ENCODE measurements around the gene LRCOL1. TPM values are rescaled to one million over a fixed set of nuclear protein-coding genes. Genes with fewer than 3 reads are reported as not detected.

Gene LRCOL1
- total RNA-seq, 6 experiments from 2014 or later = 0.61 to 13.1 (median 6.8) TPM

GRCh38 chr12:132592282-132592970 is 18.0 kb downstream of the LRCOL1 start:
- no peak overlapping the region for H3K4me3 ChIP-seq
- H3K27me3 ChIP-seq = no peaks in the 10 kb centered on the region
- 87% methylated on average over 11 of the region's 38 CpGs for WGBS (ENCODE audit: insufficient coverage, low coverage, low lambda C conversion rate, missing lambda C conversion rate)
- no peaks in the 10 kb centered on the region for H3K9me3 ChIP-seq
- H3K36me3 ChIP-seq = no peaks in the 10 kb centered on the region
- DNase-seq (no peak), ATAC-seq (no peak)
- intact Hi-C loops (cut with DNase I) = no loop called here
- no peaks in the 10 kb centered on the region for H3K4me1 ChIP-seq
- no peak overlapping the region for H3K27ac ChIP-seq
- TF ChIP-seq POLR2A (IDR thresholded peaks at IDR 0.05) (no peak), CTCF (IDR thresholded peaks at IDR 0.05) (no peak)

- no peak overlapping the region for H3K27ac ChIP-seq
- no peak for ATAC-seq
- TF ChIP-seq POLR2A (IDR thresholded peaks at IDR 0.05) (no peak), CTCF (IDR thresholded peaks at IDR 0.05) (no peak)
- intact Hi-C loops (cut with DNase I) = no loop called here
- H3K9me3 ChIP-seq = no peaks in the 10 kb centered on the region
- no peaks in the 10 kb centered on the region for H3K27me3 ChIP-seq
- no peak overlapping the region for H3K4me3 ChIP-seq
- WGBS (ENCODE audit: insufficient coverage, low coverage, low lambda C conversion rate, missing lambda C conversion rate) = 80% methylated on average over 9 of the region's 45 CpGs
- H3K4me1 ChIP-seq = no peaks in the 10 kb centered on the region
- DNase-seq = no peak
- no peaks in the 10 kb centered on the region for H3K36me3 ChIP-seq
Measured at GRCh38 chr12:132591107-132591935, 19.1 kb downstream of the LRCOL1 start.

GRCh38 chr12:132588821-132589669 is 21.3 kb downstream of the LRCOL1 start:
- H3K9me3 ChIP-seq = no peaks in the 10 kb centered on the region

More at GRCh38 chr12:132588821-132589669, 21.3 kb downstream of the LRCOL1 start:
- Histone ChIP-seq H3K27ac (no peak overlapping the region), H3K4me1 (no peaks in the 10 kb centered on the region), H3K36me3 (no peaks in the 10 kb centered on the region), H3K27me3 (no peaks in the 10 kb centered on the region), H3K4me3 (no peak overlapping the region)
- DNase-seq = no peak
- intact Hi-C loops (cut with DNase I) = no loop called here
- WGBS (ENCODE audit: insufficient coverage, low coverage, low lambda C conversion rate, missing lambda C conversion rate) = 86% methylated on average over 12 of the region's 19 CpGs
- TF ChIP-seq CTCF (IDR thresholded peaks at IDR 0.05) (no peak), POLR2A (IDR thresholded peaks at IDR 0.05) (no peak)
- no peak for ATAC-seq
